Erythroblast (primary cell): Measurements from ENCODE around the gene TOGARAM2.

ENCODE experiments used
- GATA1 ChIP-seq: IDR thresholded peaks from 2 replicates; pipeline ENCODE4 v1.6.1; 2011; ENCODE audit warnings: low read depth, mild to moderate bottlenecking, control low read depth, low read length, moderate library complexity
- POLR2A ChIP-seq: IDR thresholded peaks from 2 replicates; pipeline ENCODE4 v1.6.1; 2011; ENCODE audit warnings: mild to moderate bottlenecking, low read length

DNA sequence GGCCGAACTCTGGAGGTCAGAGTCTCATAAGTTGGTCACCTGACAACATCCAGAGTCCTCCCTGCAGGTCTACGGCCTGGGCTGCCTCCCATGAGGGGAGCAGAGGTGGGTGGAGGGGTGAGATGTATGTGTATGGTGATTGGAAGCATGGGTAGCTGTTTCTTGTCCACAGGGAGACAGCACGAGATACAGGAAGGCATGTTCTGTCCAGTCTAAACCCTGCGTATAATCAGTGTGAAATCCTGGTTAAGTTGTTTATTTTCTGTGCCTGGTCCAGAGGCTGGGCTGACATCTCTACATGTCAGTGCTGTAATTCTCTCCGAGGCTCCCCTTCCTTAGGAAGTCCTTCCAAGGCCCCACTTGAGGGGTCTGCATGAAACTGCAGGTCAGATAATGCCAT, 8.9 kb downstream of the TOGARAM2 start:
- no peak for TF ChIP-seq POLR2A
- no peak for TF ChIP-seq GATA1
